GM18498 (cell line): ENCODE measurements around the gene SAMD11.
"Not testable (repeated sequence)": the region's sequence is repeated elsewhere in the genome, so short reads cannot be mapped to it uniquely, and the experiment has no call there.

ENCODE experiments used
- ATAC-seq: cut with Tn5 transposase; IDR thresholded peaks from one replicate; pipeline ENCODE4 v1.9.1; 2021; ENCODE audit warnings: mild to moderate bottlenecking, moderate library complexity; ENCODE audit not compliant: unreplicated experiment

Gene SAMD11

DNA sequence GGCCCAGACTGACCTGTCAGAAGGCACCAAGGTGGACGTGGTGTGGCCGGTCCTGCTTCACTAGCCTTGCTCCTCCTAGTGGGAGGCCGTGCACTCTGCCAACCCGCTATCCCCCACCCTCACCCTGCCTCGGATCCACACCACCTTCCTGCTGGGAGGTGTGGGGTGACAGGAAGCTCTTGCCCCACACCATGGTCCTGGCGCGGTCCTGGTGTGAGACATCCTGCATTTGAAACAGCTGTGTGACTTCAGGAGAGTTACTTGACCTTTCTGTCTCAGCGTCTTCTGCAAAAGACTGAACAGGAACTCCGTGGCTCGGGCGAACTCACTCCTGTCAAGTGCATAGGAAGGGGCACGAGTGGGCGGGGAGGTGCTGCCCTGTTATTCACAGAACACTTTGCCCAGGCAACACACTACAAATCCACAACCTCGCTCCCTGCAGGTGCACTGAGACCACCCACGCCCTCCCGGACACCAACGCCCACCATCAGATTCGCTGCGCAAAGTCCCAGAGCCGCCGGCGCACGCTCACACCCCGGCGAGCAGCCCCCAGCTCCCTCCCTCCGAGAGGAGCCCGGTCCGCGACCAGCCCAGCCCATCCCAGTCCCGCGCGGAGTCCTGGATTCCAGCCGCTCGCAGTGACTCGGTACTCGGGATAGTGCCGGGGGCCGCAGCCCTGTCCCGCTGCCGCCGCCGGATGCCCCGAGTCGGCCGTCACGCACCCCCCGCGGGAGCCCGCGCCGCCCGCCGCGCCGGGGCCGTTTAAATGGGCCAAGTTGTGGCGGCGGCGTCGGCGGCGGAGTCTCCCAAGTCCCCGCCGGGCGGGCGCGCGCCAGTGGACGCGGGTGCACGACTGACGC lies at the start of gene SAMD11:
Gene SAMD11, plus strand, starts transcription at position 793 of the 860 bp plus-strand sequence. CDS start 509 bp downstream, outside the sequence.
- no peak for ATAC-seq

DNA sequence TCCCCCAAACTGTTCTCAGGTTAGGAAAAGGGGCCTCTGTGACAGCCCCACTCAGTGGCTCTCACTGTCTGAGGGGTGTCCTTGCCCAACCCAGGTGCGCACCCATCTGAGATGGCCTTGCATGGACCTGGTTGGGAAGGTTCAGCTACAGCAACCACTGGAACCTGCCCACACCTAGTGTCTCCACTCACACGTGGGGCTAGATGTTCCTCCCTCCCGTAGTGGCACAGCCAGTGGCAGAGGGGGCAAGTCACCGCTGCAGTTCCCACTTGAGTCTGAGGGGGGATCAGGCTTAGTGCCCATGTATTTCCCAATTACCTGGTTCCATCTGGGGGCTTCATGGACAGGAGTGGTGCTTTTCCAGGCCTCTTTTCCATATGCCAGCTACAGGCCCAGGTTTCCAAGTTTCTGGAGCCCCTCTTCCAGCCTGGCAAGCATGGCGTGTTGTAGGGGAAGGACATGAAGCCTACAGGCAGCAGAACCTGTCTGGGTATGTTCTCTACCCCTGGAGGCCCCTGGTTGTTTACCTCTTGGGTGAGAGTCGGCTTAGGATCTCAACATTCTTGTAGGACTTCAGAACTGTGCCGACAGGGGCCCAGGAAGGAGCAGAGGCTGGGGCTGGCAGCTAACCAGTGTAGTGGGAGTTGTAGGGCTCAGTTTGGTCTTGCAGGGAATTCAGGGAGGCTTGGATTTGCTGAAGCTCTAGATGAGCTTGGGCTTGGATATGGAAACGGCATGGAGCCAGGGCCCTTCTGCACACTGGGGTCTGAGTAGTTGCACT lies 47.1 kb upstream of the SAMD11 start:
- ATAC-seq: not testable (repeated sequence)

DNA sequence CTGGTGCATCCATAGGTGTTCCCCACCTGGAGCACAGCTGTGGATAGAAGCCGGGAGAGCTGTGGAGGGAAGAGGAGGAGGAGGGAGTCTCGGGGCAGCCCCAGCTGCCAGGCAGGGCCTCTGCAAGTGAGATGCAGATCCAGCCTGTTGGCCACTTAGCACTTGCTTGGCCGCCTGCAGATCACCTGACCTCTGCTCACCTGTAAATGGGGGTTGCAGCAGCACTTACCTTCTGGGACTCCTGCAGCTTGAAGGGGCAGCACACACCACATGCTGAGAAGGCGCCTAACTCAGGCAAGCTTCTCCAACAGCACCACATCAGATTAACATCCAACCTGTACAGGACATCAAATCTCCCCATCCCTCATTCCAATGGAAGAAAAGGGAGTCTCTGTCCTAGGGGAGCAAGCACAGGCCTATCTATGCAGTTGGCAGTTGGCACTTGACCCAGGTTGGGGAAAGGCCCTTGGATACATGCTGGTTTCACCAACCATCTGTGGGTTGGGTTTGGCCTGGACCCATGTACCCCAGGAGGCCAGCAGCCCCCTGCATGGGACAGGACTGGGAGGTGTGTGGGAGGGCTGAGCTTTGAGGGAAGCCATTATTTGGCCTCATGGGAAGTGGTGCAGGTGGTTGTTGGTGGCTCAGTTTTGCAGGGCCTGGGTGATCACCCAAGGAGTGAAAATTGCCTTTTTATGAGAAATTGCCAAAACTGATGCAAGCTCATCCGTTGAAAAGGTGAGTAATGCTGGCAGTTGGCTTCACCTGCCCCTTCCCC lies 46.3 kb upstream of the SAMD11 start:
- ATAC-seq: not testable (repeated sequence)

DNA sequence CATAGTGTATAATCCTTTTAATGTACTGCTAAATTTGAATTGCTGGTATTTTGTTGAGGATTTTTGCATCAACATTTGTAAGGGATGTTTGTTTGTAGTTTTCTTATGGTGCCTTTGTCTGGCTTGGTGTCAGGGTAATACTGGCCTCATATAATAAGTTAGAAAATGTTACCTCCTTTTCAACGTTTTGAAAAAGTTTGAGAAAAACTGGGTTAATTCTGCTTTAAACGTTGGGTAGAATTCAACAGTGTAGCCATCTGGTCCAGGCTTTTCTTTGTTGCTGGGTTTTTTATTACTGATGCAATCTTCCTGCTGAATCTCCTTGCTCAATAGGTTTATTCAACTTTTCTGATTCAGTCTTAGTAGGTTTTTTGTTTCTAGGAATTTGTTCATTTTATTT lies 43.2 kb upstream of the SAMD11 start:
- not testable (repeated sequence) for ATAC-seq

DNA sequence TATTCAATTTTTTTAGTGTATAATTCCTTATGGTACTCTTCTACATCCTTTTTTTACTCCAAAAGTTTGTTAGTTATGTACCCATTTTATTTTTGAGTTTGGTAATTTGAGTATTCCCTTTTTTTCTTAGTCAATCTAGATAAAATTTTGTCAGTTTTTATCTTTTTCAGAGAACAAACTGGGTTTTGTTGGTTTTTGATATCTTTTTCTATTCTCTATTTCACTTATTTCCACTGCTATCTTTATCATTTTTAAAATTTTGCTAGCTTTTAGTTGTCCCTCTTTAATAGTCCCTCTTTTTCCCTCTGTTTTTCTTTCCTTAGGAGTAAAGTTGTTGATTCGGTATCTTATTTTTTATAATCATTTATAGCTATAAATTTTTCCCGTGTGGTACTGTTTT lies 42.8 kb upstream of the SAMD11 start:
- ATAC-seq: not testable (repeated sequence)

DNA sequence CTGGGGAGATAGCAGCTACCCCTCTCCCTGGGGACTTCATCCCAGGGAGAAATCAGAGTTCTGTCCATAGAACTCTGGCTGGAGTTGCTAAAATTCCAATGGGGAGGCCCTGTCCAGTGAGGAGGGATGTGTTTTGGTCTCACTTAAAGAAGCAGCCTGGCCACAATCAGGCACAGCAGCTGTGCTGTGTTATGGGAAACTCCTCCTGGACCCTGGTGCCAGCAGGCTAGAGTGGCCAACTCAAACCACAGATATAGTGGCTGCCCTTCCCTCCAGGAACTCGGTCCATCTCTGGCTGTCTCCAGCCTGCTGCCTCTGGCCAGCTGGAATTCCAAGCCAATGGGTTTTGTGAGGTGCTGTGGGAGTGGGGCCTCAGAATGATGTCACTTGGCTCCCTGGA lies 37.4 kb upstream of the SAMD11 start:
- ATAC-seq: no peak

DNA sequence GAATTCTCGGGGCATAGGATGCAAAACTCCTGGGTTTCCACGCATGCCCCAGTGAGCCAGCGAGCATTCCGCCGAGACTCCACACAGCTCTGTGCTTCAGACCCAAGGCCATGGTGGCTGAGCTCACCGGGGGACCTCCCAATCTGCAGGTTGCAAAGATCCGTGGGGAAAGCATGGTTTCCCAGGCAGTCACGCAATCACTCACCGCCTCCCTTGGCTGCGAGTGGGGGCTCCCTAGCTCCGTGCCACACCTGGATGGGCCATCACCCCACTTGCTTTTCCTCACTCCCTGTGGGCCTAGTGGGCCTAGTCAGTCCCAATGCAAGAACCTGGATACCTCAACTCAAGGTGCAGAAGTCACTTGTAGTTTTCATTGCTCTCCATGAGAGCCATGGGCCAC lies 37.0 kb upstream of the SAMD11 start:
- ATAC-seq: no peak

DNA sequence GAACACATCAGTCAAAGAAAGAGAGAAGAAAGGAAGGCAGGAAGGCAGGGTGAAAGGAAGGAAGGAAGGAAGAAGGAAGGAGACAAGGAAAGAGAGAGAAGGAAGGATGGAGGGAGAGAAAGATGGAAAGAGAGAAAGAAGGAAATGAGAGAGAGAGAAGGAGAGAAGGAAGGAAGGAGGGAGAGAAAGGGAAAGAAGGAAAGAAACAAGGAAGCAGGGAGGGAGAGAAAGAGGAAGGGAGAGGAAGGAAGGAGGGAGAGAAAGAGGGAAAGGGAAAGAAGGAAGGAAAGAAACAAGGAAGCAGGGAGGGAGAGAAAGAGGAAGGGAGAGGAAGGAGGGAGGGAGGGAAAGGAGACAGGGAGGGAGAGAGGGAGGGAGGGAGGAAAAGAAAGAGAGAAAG lies 35.4 kb upstream of the SAMD11 start:
- no peak for ATAC-seq

GRCh38 chr1:889774-890173 lies 33.9 kb upstream of the SAMD11 start:
- not testable (repeated sequence) for ATAC-seq

DNA sequence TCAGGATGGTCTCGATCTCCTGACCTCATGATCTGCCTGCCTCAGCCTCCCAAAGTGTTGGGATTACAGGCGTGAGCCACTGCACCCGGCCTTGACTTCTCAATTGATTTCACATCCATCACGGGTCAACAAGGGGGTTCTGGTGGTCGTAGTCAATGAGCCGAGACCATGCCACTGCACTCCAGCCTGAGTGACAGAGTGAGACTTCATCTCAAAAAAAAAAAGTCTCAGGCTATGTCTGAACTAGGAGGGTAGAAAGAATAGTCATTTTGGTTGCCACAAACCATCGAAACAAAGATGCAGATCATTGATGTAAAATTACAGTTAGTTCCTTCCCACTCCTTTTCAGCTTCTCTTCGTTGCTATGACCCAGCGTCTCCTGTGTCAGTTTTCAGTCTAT lies 33.5 kb upstream of the SAMD11 start:
- not testable (repeated sequence) for ATAC-seq

DNA sequence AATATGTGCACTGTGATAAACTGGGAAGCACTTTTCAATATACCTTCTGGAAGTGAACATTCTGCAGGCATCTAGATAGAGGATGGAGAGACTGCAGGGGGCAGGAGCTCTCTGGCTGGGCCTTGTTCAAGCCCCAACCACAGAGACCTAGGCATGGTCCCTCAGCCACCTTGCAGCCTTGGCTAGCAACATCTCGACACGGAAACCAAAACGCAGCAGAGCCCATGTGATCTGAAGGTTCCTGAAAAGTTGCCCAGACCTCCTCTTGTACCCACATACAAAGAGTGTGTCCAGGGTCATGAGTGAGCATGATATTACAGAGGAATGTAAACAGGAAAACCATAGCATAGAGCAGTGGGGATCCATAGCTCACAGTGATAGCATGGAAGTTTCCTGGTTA lies 33.1 kb upstream of the SAMD11 start:
- no peak for ATAC-seq

DNA sequence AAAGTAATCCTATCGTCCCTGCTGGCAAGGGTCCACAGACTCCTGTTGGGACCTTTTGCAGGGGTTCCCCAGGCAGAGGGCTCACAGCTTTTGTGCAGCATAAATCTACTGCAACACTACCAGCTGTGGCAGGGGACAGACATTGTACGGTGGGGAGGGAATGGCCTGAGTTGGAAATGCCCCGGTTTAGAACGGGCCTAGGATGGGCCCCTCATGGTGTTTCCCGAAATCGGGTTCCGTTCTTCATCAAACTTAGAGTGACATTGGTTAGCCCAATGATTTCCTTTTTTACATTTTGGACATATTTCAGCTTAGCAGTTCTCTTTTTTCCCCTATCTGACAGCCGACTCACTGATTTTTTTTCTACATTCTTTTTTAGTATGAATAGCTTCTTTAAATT lies 26.5 kb upstream of the SAMD11 start:
- no peak for ATAC-seq

GRCh38 chr1:897951-898350 lies 25.8 kb upstream of the SAMD11 start:
- ATAC-seq: not testable (repeated sequence)

GRCh38 chr1:899636-900317 lies 23.9 kb upstream of the SAMD11 start:
- ATAC-seq: no peak

DNA sequence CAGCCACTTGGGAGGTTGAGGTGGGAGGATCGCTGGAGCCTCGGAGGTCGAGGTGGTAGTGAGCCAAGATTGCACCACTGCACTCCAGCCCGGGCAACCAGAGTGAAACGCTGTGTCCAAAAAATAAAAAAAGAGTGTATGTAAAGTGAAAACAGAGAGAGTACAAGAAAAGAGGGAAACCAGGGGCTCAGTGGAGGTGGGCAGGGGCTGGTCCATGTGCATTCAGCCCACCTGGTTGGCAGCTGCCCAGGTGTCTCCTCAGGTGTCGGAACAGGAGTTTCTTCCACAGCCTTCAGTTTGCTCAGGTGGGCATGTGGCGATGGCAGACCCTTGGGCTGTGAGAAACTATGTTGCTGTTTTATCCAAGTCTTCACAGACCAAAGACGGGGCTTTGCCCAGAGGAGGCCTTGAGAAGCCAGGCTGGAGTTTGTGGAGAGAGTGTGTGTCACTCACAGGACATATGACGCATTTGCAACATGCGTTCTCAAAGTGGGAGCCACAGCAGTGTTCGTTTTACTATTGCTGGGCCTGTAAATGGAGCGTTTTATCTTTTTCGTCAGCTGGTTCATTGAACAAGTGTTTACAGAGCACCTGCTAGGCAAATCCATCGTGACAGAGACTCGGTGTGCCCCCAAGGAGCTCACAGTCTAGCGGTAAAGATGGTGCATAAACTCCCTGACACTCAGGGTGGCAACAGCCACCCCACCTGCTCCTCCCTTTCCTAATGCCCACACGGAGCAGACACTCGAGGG lies 22.4 kb upstream of the SAMD11 start:
- ATAC-seq: no peak

DNA sequence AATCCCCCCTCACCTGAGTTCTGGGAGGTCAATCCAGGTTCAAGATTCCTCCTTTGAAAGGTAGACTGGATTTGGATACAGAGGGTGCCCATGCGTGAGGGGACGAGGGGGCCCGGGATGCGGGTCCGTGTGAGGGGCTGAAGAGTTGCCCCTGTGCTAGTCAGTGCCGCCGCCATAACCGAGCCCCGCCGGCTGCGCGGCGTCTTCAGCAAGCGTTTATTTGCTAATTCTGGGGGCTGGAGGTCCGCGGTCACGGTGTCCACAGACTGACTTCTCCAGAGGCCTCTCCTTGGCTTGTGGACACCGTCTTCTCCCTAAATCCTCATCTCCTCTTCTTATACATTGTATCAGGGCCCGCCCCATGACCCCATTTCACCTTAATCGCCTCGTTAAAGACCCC lies 20.9 kb upstream of the SAMD11 start:
- no peak for ATAC-seq

DNA sequence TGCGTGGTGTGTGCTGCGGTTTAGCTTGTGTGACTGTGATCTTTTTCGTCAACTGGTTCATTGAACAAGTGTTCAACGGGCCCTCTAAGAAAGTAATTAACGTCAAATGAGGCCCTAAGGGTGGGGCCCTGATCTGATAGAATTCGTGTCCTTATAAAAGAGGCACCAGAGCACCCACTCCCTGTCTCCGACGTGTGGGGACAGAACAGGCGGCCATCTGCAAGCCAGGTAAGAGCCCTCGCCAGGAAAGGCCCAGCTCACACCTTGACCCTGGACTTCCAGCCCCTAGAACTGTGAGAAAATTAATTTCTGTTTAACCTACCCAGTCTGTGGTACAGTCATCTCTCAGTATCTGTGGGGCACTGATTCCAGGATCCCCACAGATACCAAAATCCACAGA lies 20.4 kb upstream of the SAMD11 start:
- no peak for ATAC-seq

- no peak for ATAC-seq
These were observed 19.9 kb upstream of the SAMD11 start for GRCh38 chr1:903721-904271.

- ATAC-seq: no peak
These were observed 19.3 kb upstream of the SAMD11 start for GRCh38 chr1:904310-904950.
